PC-9 (cell line): ENCODE measurements around the gene DAPK2. TPM values are rescaled to one million over a fixed set of nuclear protein-coding genes. Genes with fewer than 3 reads are reported as not detected.

Experiments used
- BruUV-seq: library from RNA; stranded (reverse); fragments of 400-500 nt; replicated peaks from 2 replicates; lab custom pipeline; 2021; lab: Mats Ljungman, UMichigan
- CTCF ChIA-PET: fragments of 300-600 bp; sonication (Branson Sonifier 250); formaldehyde crosslinking; loops from one replicate; lab custom pipeline; 2022; ENCODE audit warnings: antibody characterized with exemption; lab: Charles Lee
- POLR2A ChIA-PET: fragments of 300-600 bp; sonication (Branson Sonifier 250); formaldehyde crosslinking; loops from one replicate; lab custom pipeline; 2022; ENCODE audit warnings: antibody characterized with exemption; ENCODE audit not compliant: unreplicated experiment; lab: Charles Lee
- DNase-seq, 2 experiments: peaks; one replicate each; pipeline versions ENCODE4 v3.0.0 to v3.0.0-alpha.2; 2015 to 2022; ENCODE audit warnings: mixed read lengths in 1 of 2
- H2AFZ ChIP-seq: fragments of 200-600 bp; sonication (generic); 2 replicates; pipeline ENCODE4 v1.8.1; 2017; ENCODE audit warnings: antibody characterized with exemption
- H3F3A ChIP-seq: fragments of 200-600 bp; sonication (generic); 2 replicates; pipeline ENCODE4 v1.8.1; 2017; ENCODE audit warnings: antibody characterized with exemption, mild to moderate bottlenecking, low read depth; ENCODE audit not compliant: insufficient read depth
- H3K27ac ChIP-seq: fragments of 200-600 bp; sonication (generic); 2 replicates; pipeline ENCODE4 v1.6.1; 2016; ENCODE audit warnings: mixed run types
- H3K27me3 ChIP-seq: fragments of 200-600 bp; sonication (generic); 2 replicates; pipeline ENCODE4 v1.6.1; 2016; ENCODE audit warnings: low read depth, mixed run types; ENCODE audit not compliant: insufficient read depth
- H3K36me3 ChIP-seq: fragments of 200-600 bp; sonication (generic); 2 replicates; pipeline ENCODE4 v1.6.1; 2016; ENCODE audit warnings: low read depth, mixed run types
- H3K4me1 ChIP-seq: fragments of 200-600 bp; sonication (generic); replicated peaks from 2 replicates; pipeline ENCODE4 v1.6.1; 2016; ENCODE audit warnings: mixed run types; ENCODE audit not compliant: insufficient read depth
- H3K4me2 ChIP-seq: fragments of 200-600 bp; sonication (generic); 2 replicates; pipeline ENCODE4 v1.6.1; 2017; ENCODE audit warnings: mixed run types
- H3K4me3 ChIP-seq: fragments of 200-600 bp; sonication (generic); 2 replicates; pipeline ENCODE4 v1.6.1; 2016; ENCODE audit warnings: mixed run types
- H3K79me2 ChIP-seq: fragments of 200-600 bp; sonication (generic); 2 replicates; pipeline ENCODE4 v1.6.1; 2017; ENCODE audit warnings: low read depth, mixed run types
- H3K9me2 ChIP-seq: fragments of 200-600 bp; sonication (generic); 2 replicates; pipeline ENCODE4 v1.8.1; 2017; ENCODE audit warnings: mild to moderate bottlenecking; ENCODE audit not compliant: insufficient read depth
- H3K9me3 ChIP-seq: fragments of 200-600 bp; sonication (generic); 2 replicates; pipeline ENCODE4 v1.8.1; 2016; ENCODE audit warnings: low read depth; ENCODE audit not compliant: insufficient read depth
- H4K20me1 ChIP-seq: fragments of 200-600 bp; sonication (generic); 2 replicates; pipeline ENCODE4 v1.8.1; 2017; ENCODE audit not compliant: insufficient read depth
- EZH2 ChIP-seq: fragments of 200-600 bp; sonication (generic); IDR thresholded peaks from 2 replicates; pipeline ENCODE4 v1.8.0; 2017; ENCODE audit warnings: antibody characterized with exemption, low read depth
- intact Hi-C: fragments of 100-400 bp; cut with micrococcal nuclease; formaldehyde crosslinking; loops from one replicate; pipeline ENCODE4 v1.10.0; 2022; ENCODE audit not compliant: unreplicated experiment
- total RNA-seq: library from RNA; stranded (reverse); gene quantifications from 2 replicates; pipeline ENCODE4 v1.2.3, GENCODE V29; 2021
- TF ChIP-seq, protein P1 (sequence below): fragments of 200-600 bp; sonication (generic); conservative IDR thresholded peaks from 2 replicates; pipeline ENCODE4 v1.6.1; 2017; ENCODE audit warnings: mixed run types, antibody characterized with exemption, mild to moderate bottlenecking, moderate library complexity

Gene DAPK2
- total RNA-seq, 1 experiment from 2014 or later, result 11.0 TPM

DNA sequence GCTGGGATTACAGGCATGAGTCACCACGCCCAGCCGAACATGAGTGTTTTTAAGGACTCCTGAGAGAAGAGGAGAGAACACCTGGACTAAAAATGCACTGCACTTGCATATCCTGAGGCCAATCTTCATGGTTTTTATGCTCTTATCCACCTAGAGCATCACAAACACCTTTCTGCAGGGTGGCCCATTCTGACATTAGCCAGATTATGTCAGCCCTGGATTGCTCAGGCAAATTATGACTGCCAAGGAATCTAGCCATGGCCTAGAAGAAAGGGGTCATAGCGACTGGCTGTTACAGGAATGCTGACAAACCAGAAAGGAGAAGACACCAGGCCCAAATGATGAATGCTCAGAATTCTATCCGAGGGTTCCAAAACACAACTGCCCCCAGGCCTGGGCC lies 171.7 kb downstream of the DAPK2 start:
- H2AFZ ChIP-seq, result no peak overlapping the region
- no TSS peak for BruUV-seq
- H3K27ac ChIP-seq, result no peak overlapping the region
- no peaks in the 10 kb centered on the region for H3K4me1 ChIP-seq
- no peaks in the 10 kb centered on the region for H3K36me3 ChIP-seq
- intact Hi-C loops, result no loop called here
- POLR2A ChIA-PET, result no interaction called here
- no peak overlapping the region for H3K4me2 ChIP-seq
- peak in 1 of 2 experiments; percentile 35 for DNase-seq
- no peaks in the 10 kb centered on the region for H3K27me3 ChIP-seq
- H3K79me2 ChIP-seq, result no peaks in the 10 kb centered on the region
- CTCF ChIA-PET, result no interaction called here
- no peaks in the 10 kb centered on the region for H3K9me3 ChIP-seq
- TF ChIP-seq EZH2, result no peak
- TF ChIP-seq, protein P1, sequence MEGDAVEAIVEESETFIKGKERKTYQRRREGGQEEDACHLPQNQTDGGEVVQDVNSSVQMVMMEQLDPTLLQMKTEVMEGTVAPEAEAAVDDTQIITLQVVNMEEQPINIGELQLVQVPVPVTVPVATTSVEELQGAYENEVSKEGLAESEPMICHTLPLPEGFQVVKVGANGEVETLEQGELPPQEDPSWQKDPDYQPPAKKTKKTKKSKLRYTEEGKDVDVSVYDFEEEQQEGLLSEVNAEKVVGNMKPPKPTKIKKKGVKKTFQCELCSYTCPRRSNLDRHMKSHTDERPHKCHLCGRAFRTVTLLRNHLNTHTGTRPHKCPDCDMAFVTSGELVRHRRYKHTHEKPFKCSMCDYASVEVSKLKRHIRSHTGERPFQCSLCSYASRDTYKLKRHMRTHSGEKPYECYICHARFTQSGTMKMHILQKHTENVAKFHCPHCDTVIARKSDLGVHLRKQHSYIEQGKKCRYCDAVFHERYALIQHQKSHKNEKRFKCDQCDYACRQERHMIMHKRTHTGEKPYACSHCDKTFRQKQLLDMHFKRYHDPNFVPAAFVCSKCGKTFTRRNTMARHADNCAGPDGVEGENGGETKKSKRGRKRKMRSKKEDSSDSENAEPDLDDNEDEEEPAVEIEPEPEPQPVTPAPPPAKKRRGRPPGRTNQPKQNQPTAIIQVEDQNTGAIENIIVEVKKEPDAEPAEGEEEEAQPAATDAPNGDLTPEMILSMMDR, result no peak
- no peak overlapping the region for H3K4me3 ChIP-seq
- H4K20me1 ChIP-seq, result no peaks in the 10 kb centered on the region
- H3K9me2 ChIP-seq, result no peaks in the 10 kb centered on the region
- H3F3A ChIP-seq, result no peaks in the 10 kb centered on the region

DNA sequence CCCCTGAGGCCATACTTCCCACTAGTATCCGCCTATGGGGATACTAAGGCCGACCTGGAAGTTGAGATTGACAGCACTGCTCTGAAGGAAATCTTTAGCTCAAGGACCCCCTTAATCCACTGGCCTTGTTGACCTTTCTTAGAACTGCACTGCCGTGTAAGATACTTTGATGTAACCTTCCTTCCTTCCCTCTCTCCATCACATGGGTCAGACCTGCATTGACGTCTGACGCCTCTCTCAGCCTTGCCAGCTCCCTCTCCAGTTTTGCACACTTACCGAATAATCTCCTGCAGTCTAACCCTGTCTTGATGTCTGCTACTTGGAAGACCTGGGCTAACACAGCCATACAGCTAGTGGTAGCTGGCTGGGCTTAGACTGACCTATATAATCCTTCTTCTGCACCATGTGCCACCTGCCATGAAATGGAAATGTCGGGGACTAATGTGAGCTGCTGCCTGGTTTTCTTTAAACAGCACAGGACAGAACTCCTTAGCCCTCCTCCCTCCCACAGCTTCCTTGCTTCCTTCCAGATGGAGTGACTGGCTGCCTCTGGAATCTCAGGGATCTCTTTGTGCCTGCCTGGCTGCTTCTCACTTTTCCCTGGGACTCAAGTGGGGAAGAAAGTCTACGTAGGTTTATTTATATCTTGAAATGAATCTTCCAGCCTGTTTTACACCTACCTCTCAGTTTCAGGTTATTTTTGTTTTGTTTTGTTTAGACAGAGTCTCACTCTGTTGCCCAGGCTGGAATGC lies 173.3 kb downstream of the DAPK2 start:
- H3K79me2 ChIP-seq, result no peaks in the 10 kb centered on the region
- ChIA-PET CTCF (interaction anchor here (0.6 kb wide), 1 partner anchor 1310 kb away, joined by 5 read pairs; no protein-coding TSS in a partner anchor), POLR2A (no interaction called here)
- no peaks in the 10 kb centered on the region for H3K9me3 ChIP-seq
- no peaks in the 10 kb centered on the region for H3K9me2 ChIP-seq
- H3K27me3 ChIP-seq, result no peaks in the 10 kb centered on the region
- TF ChIP-seq EZH2, result no peak
- TF ChIP-seq, protein P1, result no peak
- H3K36me3 ChIP-seq, result no peaks in the 10 kb centered on the region
- no peaks in the 10 kb centered on the region for H3F3A ChIP-seq
- no TSS peak for BruUV-seq
- no peak overlapping the region for H2AFZ ChIP-seq
- DNase-seq, result no peak
- H4K20me1 ChIP-seq, result no peaks in the 10 kb centered on the region
- no peak overlapping the region for H3K4me3 ChIP-seq
- no peak overlapping the region for H3K27ac ChIP-seq
- H3K4me1 ChIP-seq, result no peaks in the 10 kb centered on the region
- intact Hi-C loops, result no loop called here
- H3K4me2 ChIP-seq, result no peak overlapping the region

DNA sequence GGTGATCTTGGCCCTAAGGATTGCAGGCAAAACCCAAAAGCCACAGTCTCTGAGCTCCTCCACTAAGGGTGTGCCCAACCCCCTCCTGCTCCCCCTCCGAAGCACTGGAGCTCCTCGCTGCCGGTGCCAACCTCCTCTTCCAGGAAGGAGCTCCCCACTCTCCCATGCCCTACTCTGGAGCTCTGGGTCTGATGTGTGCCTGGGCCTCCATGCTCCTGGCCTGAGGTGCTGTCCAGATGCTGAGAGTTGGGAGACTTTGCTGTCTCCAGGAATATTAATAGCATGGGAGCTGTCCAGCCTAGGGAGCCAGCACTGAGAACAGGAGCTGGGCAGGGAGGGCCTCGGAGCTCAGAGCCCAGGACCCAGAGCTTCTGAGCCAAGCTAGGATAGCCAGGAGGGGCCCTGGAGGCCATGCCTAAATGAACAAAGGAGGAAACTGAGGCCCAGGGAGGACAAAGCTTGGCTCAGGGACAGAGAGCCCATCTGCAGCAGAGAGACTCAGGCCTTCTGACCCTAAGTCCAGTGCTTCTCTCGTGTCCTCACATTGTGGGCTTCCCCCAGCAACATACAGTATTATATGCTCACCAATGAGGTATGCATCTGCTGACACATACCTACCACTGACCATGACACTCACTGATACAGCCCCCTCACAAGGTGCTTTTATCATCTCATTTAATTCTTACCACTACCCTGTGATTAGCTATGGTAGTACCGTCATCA lies 175.6 kb downstream of the DAPK2 start:
- Histone ChIP-seq H3F3A (no peaks in the 10 kb centered on the region), H3K4me3 (no peak overlapping the region), H3K4me2 (no peak overlapping the region), H4K20me1 (no peaks in the 10 kb centered on the region), H3K27ac (no peak overlapping the region), H3K4me1 (no peaks in the 10 kb centered on the region), H3K9me2 (no peaks in the 10 kb centered on the region), H2AFZ (no peak overlapping the region), H3K79me2 (no peaks in the 10 kb centered on the region), H3K36me3 (no peaks in the 10 kb centered on the region), H3K27me3 (no peaks in the 10 kb centered on the region), H3K9me3 (no peaks in the 10 kb centered on the region)
- TF ChIP-seq, protein P1, result no peak
- no peak for TF ChIP-seq EZH2
- POLR2A ChIA-PET, result no interaction called here
- DNase-seq, result peak; percentile 36 to 42
- CTCF ChIA-PET, result interaction anchor here (1.1 kb wide), 1 partner anchor 118 kb away, joined by 4 read pairs; no protein-coding TSS in a partner anchor
- intact Hi-C loops, result no loop called here
- BruUV-seq, result no TSS peak
